Activated naive CD4-positive, alpha-beta T cell treated with anti-CD3 and anti-CD28 coated beads for 36 hours (primary cell): ENCODE measurements around the gene ZNF711. TPM values are rescaled to one million over a fixed set of nuclear protein-coding genes. Genes with fewer than 3 reads are reported as not detected.
"Not testable (repeated sequence)": the region's sequence is repeated elsewhere in the genome, so short reads cannot be mapped to it uniquely, and the experiment has no call there.

Experiments used
- CTCF ChIA-PET: fragments of 350-600 bp; sonication (Branson Sonifier 250); formaldehyde crosslinking; loops from one replicate; lab custom pipeline; 2021; ENCODE audit warnings: antibody characterized with exemption; lab: Charles Lee
- DNase-seq: peaks from one replicate; pipeline ENCODE4 v3.0.0-alpha.2; 2020
- H3K27ac Mint-ChIP-seq: one replicate; pipeline ENCODE4 v1.8.0; 2021; ENCODE audit warnings: mild to moderate bottlenecking, mixed read lengths
- H3K27me3 Mint-ChIP-seq: one replicate; pipeline ENCODE4 v1.8.0; 2021; ENCODE audit warnings: low read depth, mixed read lengths
- H3K36me3 Mint-ChIP-seq: one replicate; pipeline ENCODE4 v1.8.0; 2021; ENCODE audit warnings: low read depth, mixed read lengths
- H3K4me1 Mint-ChIP-seq: one replicate; pipeline ENCODE4 v1.8.0; 2021; ENCODE audit warnings: low read depth, mixed read lengths
- H3K4me3 Mint-ChIP-seq: one replicate; pipeline ENCODE4 v1.8.0; 2021; ENCODE audit warnings: mild to moderate bottlenecking, moderate library complexity, mixed read lengths
- H3K9me3 Mint-ChIP-seq: one replicate; pipeline ENCODE4 v1.8.0; 2021; ENCODE audit warnings: mixed read lengths
- intact Hi-C: fragments of 100-400 bp; cut with micrococcal nuclease; formaldehyde crosslinking; loops from one replicate; pipeline ENCODE4 v1.15.1; 2023
- total RNA-seq, 2 experiments: library from RNA; stranded (reverse); gene quantifications; one replicate each; pipeline ENCODE4 v1.2.3, GENCODE V29; 2021

The ZNF711 gene
- total RNA-seq: 1 to 10 TPM in 1 of 2 experiments, under 1 TPM in 1; 0.79 to 1.0 TPM

DNA sequence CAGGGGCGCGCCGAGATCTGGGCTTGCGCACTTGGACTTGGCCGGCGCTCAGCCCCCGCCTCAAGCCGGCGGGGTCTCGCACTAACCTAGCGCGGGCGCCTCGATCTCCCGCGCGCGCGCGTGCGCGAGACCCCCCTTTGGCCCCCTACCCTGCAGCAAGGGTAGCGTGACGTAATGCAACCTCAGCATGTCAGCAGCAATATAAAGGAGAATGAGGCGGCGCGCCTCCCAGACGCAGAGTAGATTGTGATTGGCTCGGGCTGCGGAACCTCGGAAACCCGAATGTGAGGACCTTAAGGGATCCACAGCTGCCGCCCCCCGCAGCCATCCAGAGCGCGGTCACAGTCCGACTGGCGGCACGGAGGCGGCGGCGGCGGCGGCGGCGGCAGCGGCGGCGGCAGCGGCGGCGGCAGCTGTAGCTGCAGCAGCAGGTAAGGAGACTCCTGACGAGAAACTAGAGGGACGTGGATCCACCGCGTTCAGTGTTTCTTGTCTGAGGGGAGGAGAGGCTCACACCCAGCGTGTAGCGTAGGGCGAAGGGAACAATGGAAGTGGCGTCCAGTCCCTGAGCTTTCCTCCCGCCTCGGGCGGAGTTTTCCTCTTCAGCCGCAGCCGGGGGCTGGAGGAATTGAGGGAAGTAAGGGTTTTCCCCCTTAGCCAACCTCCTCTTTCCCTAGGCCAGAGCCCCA lies at the start of gene ZNF711, which contains the start of gene SATL1:
TSS of gene ZNF711 (plus strand) at position 231 of the 689 bp plus-strand sequence. CDS start 3,582 bp downstream, outside the sequence.
TSS of gene SATL1 (minus strand) at position 19 of the 689 bp plus-strand sequence. CDS start 134,811 bp downstream, outside the sequence.
- Mint-ChIP-seq H3K9me3 (no peaks in the 10 kb centered on the region), H3K36me3 (peaks cover 5% of the 10 kb centered on the region), H3K4me1 (peaks cover 7% of the 10 kb centered on the region), H3K27me3 (peaks cover 14% of the 10 kb centered on the region), H3K27ac (peak within 1 kb of the TSS; percentile 36), H3K4me3 (peak within 1 kb of the TSS; percentile 83)
- intact Hi-C loops: no loop called here
- DNase-seq: peak; percentile 20
- CTCF ChIA-PET: no interaction called here

DNA sequence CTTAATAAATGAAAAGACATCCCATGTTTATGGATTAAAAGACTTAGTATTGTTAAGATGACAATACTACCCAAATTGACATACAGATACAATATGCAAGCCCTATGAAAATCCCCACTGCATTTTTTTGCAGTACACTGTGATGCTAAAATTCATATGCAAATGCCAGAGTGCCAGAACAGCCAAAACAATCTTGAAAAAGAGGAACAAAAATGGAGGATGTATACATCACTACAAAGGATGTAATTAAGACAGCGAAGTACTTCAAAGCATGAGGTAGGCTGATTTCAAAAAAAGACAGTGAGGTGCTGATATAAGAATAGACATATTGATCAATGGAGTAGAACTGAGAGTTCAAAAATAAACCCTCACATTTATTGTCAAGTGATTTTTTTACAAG lies 47.5 kb upstream of the ZNF711 start:
- Mint-ChIP-seq H3K9me3 (peaks cover 3% of the 10 kb centered on the region), H3K36me3 (no peaks in the 10 kb centered on the region), H3K4me3 (no peak overlapping the region), H3K27me3 (no peaks in the 10 kb centered on the region), H3K27ac (no peak overlapping the region), H3K4me1 (no peaks in the 10 kb centered on the region)
- DNase-seq: no peak
- CTCF ChIA-PET: no interaction called here
- intact Hi-C loops: no loop called here

DNA sequence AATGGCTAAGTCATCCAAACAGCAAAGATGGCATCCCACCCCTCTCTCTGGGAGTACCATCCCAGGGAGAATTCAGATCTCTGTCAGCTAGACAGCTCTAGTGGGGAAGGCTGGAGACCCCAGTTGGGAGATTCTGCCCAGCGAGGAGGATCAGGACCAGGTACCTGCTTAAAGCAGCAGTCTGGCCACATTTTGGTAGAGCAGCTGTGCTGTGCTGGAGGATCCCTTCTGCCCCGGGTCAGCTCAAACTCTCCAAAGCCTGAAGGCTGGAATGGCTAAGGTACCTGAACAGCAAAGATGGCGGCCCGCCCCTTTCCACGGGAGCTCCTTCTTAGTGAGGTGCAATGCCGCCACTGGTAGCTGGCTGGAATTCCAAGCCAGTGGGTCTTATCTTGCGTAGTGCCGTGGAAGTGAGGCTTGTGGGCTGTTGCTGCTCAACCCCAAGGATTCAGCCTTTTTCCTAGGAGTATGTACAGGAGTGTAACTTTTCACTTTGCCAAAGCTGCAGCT lies 40.3 kb upstream of the ZNF711 start:
- Mint-ChIP-seq H3K9me3 (peaks cover 1% of the 10 kb centered on the region), H3K4me3 (no peak overlapping the region), H3K27me3 (no peaks in the 10 kb centered on the region), H3K36me3 (no peaks in the 10 kb centered on the region), H3K27ac (no peak overlapping the region), H3K4me1 (no peaks in the 10 kb centered on the region)
- CTCF ChIA-PET: no interaction called here
- intact Hi-C loops: no loop called here
- no peak for DNase-seq

DNA sequence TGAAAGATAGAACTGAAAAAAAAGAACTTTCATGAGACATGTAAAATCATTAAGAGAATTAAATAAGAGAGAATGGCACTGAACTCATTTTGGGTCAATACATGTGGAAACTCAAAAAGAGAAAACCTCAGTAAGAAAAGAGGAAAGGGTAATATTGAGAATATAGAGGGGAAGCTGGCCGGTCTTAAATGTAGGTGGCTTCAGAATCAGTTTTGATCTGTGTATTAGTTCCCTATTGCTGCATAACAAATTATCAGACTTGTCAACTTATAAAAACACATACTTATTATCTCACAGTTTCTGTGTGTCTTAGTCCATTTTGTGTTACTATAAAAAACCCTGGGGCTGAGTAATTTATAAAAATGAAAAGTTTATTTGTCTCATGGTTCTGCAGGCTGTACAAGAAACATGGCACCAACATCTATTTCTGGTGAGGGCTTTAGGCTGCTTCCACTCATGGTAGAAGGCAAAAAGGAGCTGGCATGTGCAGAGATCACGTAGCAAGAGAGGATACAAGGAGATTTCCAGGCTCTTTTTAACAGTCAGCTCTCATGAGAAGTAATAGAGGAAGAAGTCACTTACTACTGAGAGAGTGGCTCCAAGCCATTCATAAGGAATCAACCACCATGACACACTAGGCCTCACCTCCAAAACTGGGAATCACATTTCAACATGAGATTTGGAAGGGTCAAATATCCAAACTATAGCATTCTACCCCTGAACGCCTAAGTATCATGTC lies 29.8 kb upstream of the ZNF711 start:
- CTCF ChIA-PET: no interaction called here
- H3K4me1 Mint-ChIP-seq: no peaks in the 10 kb centered on the region
- no peak overlapping the region for H3K4me3 Mint-ChIP-seq
- intact Hi-C loops: no loop called here
- no peaks in the 10 kb centered on the region for H3K9me3 Mint-ChIP-seq
- no peaks in the 10 kb centered on the region for H3K36me3 Mint-ChIP-seq
- H3K27ac Mint-ChIP-seq: no peak overlapping the region
- no peaks in the 10 kb centered on the region for H3K27me3 Mint-ChIP-seq
- no peak for DNase-seq

DNA sequence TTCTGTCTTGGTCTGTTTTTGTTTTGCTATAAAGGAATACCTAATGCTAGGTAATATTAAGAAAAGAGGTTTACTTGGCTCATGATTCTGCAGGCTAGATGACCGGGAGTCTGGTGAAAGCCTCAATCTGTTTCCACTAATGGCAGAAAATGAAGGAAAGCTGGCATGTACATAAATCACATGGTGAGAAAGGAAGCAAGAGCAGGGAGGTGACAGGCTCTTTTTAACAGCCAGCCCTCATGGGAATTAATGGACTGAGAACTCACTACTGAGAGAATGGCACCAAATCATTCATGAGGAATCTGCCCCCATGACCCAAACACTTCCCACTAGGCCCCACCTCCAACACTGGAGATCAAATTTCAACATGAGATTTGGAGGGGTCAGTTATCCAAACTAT lies 27.8 kb upstream of the ZNF711 start:
- H3K27ac Mint-ChIP-seq: no peak overlapping the region
- CTCF ChIA-PET: no interaction called here
- no peak for DNase-seq
- no peaks in the 10 kb centered on the region for H3K4me1 Mint-ChIP-seq
- no peaks in the 10 kb centered on the region for H3K27me3 Mint-ChIP-seq
- H3K9me3 Mint-ChIP-seq: no peaks in the 10 kb centered on the region
- H3K4me3 Mint-ChIP-seq: no peak overlapping the region
- intact Hi-C loops: no loop called here
- no peaks in the 10 kb centered on the region for H3K36me3 Mint-ChIP-seq

DNA sequence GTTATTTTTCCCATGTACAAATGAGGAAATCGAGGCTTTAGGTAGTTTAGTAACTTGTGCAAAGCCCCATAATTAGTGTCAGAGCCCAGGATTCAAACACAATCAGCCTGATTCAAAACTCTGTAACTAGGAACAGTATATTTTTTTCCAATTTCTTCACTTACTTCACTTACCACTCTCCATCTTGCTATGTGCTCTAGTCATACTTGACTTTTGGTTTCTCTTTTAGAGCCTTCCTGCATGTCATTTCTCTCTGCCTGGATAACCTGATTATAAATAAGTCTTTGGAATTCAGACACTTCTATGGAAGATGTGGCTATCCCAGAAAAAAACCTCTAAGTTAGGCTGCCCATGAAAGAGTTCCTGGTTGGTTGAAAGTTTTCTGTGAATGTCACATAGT lies 22.4 kb upstream of the ZNF711 start:
- Mint-ChIP-seq H3K4me1 (peaks cover 2% of the 10 kb centered on the region), H3K27me3 (no peaks in the 10 kb centered on the region), H3K9me3 (no peaks in the 10 kb centered on the region), H3K36me3 (no peaks in the 10 kb centered on the region), H3K4me3 (no peak overlapping the region), H3K27ac (no peak overlapping the region)
- intact Hi-C loops: no loop called here
- CTCF ChIA-PET: no interaction called here
- DNase-seq: no peak

DNA sequence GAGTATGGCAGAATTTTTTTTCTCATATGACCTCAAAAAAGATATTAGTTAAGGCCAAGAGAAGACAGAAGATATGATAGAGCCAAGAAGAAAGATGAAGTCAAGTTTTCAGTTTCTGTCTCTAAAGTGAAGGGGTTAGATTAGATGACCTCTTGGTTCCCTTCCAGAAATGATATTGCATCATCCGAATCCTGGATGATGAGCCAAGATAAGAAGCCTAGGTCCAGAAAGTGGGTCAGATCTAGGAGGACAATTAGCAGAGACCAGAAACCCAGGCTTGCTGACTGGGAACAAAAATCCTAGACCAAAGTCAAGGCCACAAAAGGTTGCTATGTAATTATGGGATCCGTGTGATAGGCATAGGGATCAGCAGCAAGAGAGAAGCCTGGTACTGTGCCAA lies 20.4 kb upstream of the ZNF711 start:
- intact Hi-C loops: no loop called here
- no peak for DNase-seq
- CTCF ChIA-PET: no interaction called here
- H3K27ac Mint-ChIP-seq: no peak overlapping the region
- H3K36me3 Mint-ChIP-seq: no peaks in the 10 kb centered on the region
- H3K4me3 Mint-ChIP-seq: no peak overlapping the region
- no peaks in the 10 kb centered on the region for H3K9me3 Mint-ChIP-seq
- H3K4me1 Mint-ChIP-seq: peaks cover 2% of the 10 kb centered on the region
- H3K27me3 Mint-ChIP-seq: no peaks in the 10 kb centered on the region

DNA sequence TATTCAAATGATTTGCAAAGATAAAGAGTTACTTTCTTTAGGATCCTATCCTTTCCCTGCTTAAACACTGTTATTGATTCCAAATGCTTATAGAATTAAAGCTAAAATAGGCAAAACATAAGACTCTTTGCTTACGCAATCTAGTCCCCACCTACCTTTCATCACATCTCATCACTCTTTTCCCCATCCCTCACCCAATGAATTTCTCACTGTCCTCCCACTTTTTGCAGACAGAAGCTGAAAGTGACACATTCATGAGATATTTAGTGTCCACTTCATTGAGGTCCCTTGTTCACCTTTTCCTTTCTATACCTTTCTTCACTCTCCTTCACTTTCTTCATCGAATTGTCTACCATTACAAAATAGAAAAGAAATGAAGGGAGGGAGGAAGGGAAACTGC lies 636 bp upstream of the ZNF711 start:
- H3K27ac Mint-ChIP-seq: no peak overlapping the region
- H3K27me3 Mint-ChIP-seq: peaks cover 14% of the 10 kb centered on the region
- no peak for DNase-seq
- no peaks in the 10 kb centered on the region for H3K9me3 Mint-ChIP-seq
- intact Hi-C loops: no loop called here
- H3K4me3 Mint-ChIP-seq: peak overlapping the region; percentile 39
- peaks cover 7% of the 10 kb centered on the region for H3K4me1 Mint-ChIP-seq
- CTCF ChIA-PET: no interaction called here
- peaks cover 2% of the 10 kb centered on the region for H3K36me3 Mint-ChIP-seq

DNA sequence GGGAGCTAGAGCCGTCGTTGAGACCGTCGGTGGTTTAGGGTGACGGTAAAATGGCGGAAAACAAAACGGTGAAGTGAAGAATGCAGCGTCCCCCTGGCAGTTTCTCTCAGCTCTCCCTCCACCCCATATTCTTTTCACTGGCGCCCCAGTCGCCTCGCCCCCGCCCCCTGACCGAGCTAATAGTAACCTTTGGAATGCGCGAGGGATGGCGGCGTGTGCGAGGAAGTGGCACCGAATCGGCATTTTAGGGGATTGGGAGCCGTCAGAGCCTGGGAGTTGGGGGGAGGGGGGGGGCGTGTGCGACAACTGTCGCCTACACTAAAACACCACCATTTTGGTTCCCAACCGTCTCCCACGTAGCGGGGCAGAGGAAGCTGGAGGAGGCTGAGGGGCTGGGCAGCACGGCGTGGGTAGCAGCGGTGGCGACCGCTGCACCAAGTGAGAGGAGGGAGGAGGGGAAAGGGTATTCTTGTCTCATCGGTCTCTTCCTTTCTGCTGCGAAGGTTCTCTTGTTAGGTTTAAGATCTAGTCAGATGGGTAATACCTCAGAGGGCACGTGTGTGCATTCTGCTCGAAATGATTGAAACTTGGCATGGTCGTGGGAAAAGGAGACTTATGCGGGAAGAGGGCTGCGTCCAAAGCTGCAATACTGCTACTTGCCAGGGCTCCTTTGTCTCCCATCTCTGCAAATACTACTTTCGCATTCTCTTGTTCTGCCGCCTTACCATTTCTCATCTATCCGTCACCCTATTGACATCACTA lies 840 bp downstream of the ZNF711 start:
- peak; percentile 8 for DNase-seq
- H3K27me3 Mint-ChIP-seq: peaks cover 14% of the 10 kb centered on the region
- CTCF ChIA-PET: no interaction called here
- intact Hi-C loops: no loop called here
- H3K27ac Mint-ChIP-seq: peak overlapping the region; percentile 36
- H3K9me3 Mint-ChIP-seq: no peaks in the 10 kb centered on the region
- peak overlapping the region; percentile 83 for H3K4me3 Mint-ChIP-seq
- peaks cover 6% of the 10 kb centered on the region for H3K36me3 Mint-ChIP-seq
- peaks cover 7% of the 10 kb centered on the region for H3K4me1 Mint-ChIP-seq

DNA sequence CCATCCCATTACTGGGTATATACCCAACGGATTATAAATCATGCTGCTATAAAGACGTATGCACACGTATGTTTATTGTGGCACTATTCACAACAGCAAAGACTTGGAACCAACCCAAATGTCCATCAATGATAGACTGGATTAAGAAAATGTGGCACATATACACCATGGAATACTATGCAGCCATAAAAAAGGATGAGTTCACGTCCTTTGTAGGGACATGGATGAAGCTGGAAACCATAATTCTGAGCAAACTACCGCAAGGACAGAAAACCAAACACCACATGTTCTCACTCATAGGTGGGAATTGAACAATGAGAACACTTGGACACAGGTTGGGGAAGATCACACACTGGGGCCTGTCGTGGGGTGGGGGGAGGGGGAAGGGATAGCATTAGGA lies 41.5 kb downstream of the ZNF711 start:
- DNase-seq, H3K27ac Mint-ChIP-seq, intact Hi-C loops, CTCF ChIA-PET, H3K9me3 Mint-ChIP-seq, H3K36me3 Mint-ChIP-seq, H3K4me3 Mint-ChIP-seq, H3K4me1 Mint-ChIP-seq, H3K27me3 Mint-ChIP-seq: not testable (repeated sequence)

DNA sequence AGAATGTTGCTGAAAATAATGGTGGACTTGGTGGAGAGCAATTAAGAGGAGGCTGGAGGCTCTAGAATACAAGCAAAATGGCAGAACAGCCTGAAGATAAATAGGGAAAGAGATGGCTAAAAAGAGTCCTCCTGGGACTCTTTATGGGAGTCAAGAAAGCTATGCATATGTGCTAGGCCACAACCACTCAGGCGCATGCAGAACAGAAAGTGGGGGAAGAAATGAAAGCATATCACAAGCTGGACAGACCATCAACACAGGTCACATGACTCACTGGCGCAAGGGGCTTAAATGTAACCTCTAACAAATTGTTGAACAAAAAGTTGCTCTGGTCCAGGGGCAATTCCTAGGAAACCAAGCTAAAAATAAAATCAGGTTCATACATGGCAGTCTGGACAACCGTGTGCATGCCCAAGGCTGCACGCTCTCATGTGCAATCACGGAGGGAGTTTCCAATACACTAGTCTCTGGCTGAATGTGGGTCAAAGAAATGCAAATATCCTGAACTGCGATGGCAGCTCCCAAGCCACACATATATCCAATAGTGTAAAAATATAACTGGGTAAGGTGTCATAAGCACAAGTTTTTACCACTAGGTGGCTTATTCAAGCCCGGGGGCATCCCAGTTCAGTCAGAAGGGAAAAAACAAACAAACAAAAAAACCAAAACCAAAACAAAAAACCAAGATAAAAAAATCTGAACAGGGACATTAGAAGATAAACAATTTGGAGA lies 45.4 kb downstream of the ZNF711 start:
- no peaks in the 10 kb centered on the region for H3K27me3 Mint-ChIP-seq
- intact Hi-C loops: no loop called here
- CTCF ChIA-PET: no interaction called here
- H3K27ac Mint-ChIP-seq: no peak overlapping the region
- H3K4me1 Mint-ChIP-seq: no peaks in the 10 kb centered on the region
- no peak for DNase-seq
- H3K36me3 Mint-ChIP-seq: no peaks in the 10 kb centered on the region
- peaks cover 2% of the 10 kb centered on the region for H3K9me3 Mint-ChIP-seq
- H3K4me3 Mint-ChIP-seq: no peak overlapping the region

DNA sequence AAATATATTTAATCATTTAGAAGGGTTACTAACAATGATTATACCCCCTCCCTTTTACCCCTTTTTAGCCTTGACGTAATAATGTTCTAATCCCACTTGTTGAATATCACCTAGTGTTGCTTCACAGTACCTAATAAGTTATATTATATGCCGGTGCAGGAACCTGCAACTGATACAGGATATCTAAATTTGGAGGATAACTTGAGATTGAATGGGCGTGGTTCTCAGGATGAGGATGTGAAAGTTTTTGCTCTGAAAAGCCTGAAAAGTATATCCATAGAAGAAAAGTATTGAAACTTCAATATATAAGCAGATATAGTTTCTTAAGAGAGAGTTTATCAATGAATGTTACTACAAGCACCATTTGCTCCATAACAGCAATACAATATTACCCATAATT lies 59.8 kb downstream of the ZNF711 start:
- CTCF ChIA-PET: no interaction called here
- intact Hi-C loops: no loop called here

More for the DNA sequence above, 59.8 kb downstream of the ZNF711 start:
- no peak for DNase-seq
- Mint-ChIP-seq H3K9me3 (peaks cover 1% of the 10 kb centered on the region), H3K4me3 (no peak overlapping the region), H3K27ac (no peak overlapping the region), H3K4me1 (no peaks in the 10 kb centered on the region), H3K27me3 (no peaks in the 10 kb centered on the region), H3K36me3 (no peaks in the 10 kb centered on the region)
